Neutrophil (primary cell): Measurements from ENCODE around the gene ZNF784.

ENCODE experiments used
- H3K27ac ChIP-seq: fragments of 200-600 bp; sonication (generic); 2 replicates; pipeline ENCODE4 v1.5.1; 2016; ENCODE audit warnings: mild to moderate bottlenecking, moderate library complexity
- H3K27me3 ChIP-seq: fragments of 200-600 bp; sonication (generic); 2 replicates; pipeline ENCODE4 v1.6.0; 2016; ENCODE audit warnings: mild to moderate bottlenecking
- H3K36me3 ChIP-seq: fragments of 200-600 bp; sonication (generic); 2 replicates; pipeline ENCODE4 v1.5.1; 2017
- H3K4me1 ChIP-seq, 2 experiments: fragments of 200-600 bp in 1 of 2; sonication (generic) in 1 of 2; 1 replicate in 1 of 2; 2 replicates in 1 of 2; pipeline versions ENCODE4 v1.5.1 to v1.6.1; 2013 to 2016; ENCODE audit warnings: low read depth in 1 of 2, low read length in 1 of 2, mild to moderate bottlenecking in 1 of 2, moderate library complexity in 1 of 2; ENCODE audit not compliant: control insufficient read depth in 1 of 2, insufficient read depth in 1 of 2
- H3K4me3 ChIP-seq, 2 experiments: fragments of 200-600 bp in 1 of 2; sonication (generic) in 1 of 2; 1 replicate in 1 of 2; 2 replicates in 1 of 2; pipeline ENCODE4 v1.5.1; 2013 to 2016; ENCODE audit warnings: low read depth in 1 of 2, low read length in 1 of 2, mild to moderate bottlenecking in 1 of 2, moderate library complexity in 1 of 2
- H3K9me3 ChIP-seq: fragments of 200-600 bp; sonication (generic); 2 replicates; pipeline ENCODE4 v1.5.1; 2016
- TF ChIP-seq, protein P1 (sequence below): fragments of 200-600 bp; sonication (generic); IDR thresholded peaks from 2 replicates; pipeline ENCODE4 v1.5.1; 2016; ENCODE audit warnings: antibody characterized with exemption

The ZNF784 gene, protein sequence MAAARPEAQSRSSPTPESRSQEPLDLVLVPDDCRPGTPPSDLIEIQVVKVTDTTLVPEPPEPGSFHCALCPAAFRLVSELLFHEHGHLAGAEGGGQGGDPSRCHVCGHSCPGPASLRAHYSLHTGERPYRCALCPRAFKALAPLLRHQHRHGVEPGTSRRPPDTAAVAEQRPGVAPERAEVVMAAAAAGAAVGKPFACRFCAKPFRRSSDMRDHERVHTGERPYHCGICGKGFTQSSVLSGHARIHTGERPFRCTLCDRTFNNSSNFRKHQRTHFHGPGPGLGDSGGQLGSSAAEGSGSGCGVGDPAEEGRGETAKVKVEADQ

DNA sequence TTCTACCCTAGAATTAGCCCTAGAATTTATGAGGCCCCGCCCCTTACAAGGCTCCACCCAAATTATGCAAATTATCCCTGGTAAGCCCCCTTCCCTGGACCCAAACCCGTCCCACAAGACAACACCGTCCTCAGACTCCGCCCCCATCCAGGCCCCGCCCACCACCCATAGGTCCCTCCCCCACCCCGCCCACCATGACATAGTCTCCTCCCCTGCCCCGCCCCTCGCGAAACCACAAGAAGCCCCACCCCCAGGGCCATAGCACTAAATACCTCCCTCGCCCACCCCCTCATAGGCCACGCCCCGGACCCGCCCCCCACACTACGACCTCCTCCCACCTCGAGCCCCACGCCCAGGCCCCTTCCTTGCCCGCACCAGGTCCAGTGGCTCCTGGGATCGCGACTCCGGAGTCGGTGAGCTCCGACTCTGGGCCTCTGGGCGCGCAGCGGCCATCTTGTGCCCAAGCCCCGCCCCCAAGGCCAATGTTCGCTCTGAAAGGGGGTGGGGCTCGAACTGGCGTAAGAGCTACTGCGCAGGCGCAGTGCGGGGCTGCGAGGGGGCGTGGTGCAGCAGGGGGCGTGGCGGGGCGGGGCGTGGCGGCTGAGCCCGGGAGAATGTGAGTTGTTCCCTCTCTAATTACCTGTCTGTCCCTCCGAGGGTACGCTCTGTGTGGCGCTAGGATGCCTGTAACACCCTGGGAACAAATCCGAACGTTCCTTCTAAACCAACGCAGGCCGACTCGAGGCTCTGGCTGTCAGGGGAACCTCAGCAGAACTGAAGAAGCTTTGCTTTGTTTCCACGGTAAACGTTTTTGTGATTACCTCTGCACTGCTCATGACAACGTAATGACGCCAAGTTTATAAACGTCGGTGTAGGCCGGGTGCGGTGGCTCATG lies at the start of gene ZNF784:
TSS of gene ZNF784 (minus strand) at position 458 of the 895 bp plus-strand sequence. CDS start at position 453, 5 bp downstream.
- H3K27ac ChIP-seq: peak within 1 kb of the TSS; percentile 96
- H3K27me3 ChIP-seq: no peaks in the 10 kb centered on the region
- peak within 1 kb of the TSS; percentile 66 to 79 for H3K4me3 ChIP-seq
- peaks cover 55 to 59% of the 10 kb centered on the region in 2 experiments for H3K4me1 ChIP-seq
- TF ChIP-seq, protein P1, sequence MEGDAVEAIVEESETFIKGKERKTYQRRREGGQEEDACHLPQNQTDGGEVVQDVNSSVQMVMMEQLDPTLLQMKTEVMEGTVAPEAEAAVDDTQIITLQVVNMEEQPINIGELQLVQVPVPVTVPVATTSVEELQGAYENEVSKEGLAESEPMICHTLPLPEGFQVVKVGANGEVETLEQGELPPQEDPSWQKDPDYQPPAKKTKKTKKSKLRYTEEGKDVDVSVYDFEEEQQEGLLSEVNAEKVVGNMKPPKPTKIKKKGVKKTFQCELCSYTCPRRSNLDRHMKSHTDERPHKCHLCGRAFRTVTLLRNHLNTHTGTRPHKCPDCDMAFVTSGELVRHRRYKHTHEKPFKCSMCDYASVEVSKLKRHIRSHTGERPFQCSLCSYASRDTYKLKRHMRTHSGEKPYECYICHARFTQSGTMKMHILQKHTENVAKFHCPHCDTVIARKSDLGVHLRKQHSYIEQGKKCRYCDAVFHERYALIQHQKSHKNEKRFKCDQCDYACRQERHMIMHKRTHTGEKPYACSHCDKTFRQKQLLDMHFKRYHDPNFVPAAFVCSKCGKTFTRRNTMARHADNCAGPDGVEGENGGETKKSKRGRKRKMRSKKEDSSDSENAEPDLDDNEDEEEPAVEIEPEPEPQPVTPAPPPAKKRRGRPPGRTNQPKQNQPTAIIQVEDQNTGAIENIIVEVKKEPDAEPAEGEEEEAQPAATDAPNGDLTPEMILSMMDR: peak; percentile 29
- H3K9me3 ChIP-seq: no peaks in the 10 kb centered on the region
- H3K36me3 ChIP-seq: peaks cover 9% of the 10 kb centered on the region

DNA sequence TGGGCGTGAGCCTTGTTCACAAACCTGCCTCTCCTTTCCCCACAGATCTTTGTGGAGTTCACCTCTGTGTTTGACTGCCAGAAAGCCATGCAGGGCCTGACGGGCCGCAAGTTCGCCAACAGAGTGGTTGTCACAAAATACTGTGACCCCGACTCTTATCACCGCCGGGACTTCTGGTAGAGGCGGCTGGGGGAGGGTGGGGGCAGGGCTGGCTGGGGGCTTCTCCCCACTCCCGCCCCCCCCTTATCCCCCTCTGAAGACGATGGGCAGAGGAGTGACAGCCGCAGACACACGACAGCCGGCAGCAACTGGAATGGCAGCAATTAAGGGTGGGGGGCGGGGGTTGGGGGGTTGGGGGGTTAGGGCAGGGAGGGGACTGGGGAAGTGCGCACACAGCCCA lies 49.5 kb upstream of the ZNF784 start:
- peaks cover 52% of the 10 kb centered on the region for H3K36me3 ChIP-seq
- peaks cover 35% of the 10 kb centered on the region in 2 experiments for H3K4me1 ChIP-seq
- no peaks in the 10 kb centered on the region for H3K9me3 ChIP-seq
- no peak overlapping the region for H3K4me3 ChIP-seq
- H3K27ac ChIP-seq: peak overlapping the region; percentile 95
- TF ChIP-seq, protein P1: no peak
- no peaks in the 10 kb centered on the region for H3K27me3 ChIP-seq

DNA sequence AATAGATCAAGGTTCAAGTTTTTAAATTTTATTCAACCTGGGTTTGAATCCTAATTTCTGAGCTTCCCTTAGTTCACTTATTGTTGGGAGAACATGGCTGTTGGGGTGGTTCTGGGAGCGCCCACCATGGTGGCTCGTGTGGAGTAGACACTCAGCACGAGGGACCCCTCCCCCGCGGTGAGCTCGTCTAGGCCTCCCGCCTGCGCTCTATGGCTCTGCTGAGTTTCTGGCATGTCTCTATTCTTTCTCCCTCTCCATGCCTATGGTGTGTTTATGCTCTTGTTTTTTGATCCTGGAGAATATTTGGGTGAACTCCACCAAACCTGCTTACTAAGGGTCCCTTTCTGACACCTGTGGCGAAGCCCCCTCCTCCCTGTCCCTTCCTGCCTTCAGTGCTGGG lies 49.1 kb upstream of the ZNF784 start:
- Histone ChIP-seq H3K36me3 (peaks cover 52% of the 10 kb centered on the region), H3K9me3 (no peaks in the 10 kb centered on the region), H3K27me3 (no peaks in the 10 kb centered on the region), H3K4me3 (no peak overlapping the region), H3K27ac (peak overlapping the region; percentile 95), H3K4me1 (peaks cover 35% of the 10 kb centered on the region in 2 experiments)
- TF ChIP-seq, protein P1: no peak

DNA sequence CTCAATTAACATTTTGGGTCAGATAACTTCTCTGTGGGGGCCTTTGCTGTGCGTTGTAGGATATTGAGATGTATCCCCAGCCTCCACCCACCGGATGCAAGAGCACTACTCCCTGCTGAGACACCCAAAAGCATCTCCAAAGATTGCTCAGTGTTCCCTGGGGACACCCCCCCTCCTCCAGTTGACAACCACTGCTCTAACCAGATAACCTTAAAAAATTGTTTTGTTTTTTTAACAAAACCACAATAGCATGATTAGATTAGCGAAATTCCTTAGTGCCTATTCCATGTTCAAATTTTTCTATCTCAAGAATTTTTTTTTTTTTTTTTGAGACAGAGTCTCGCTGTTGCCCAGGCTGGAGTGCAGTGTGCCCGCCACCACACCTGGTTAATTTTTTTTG lies 48.1 kb upstream of the ZNF784 start:
- TF ChIP-seq, protein P1: no peak
- Histone ChIP-seq H3K27me3 (no peaks in the 10 kb centered on the region), H3K4me1 (peaks cover 25 to 27% of the 10 kb centered on the region in 2 experiments), H3K27ac (no peak overlapping the region), H3K9me3 (no peaks in the 10 kb centered on the region), H3K36me3 (peaks cover 53% of the 10 kb centered on the region), H3K4me3 (no peak overlapping the region)

DNA sequence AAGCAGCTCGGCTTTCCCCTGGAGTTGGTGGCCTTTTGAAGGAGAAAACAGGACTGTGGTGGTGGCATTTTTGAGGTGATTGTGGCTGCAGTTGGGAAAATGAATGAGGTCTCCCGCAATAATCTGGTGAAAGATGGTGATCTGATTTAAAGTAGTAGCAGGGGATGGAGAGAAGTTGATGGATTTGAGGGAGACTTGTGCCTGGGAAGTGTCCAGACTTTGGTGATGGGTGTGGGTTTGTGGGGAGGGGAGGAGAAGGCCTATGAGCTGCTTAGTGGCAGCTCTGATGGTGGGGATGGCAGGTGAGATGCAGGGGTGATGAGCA lies 46.6 kb upstream of the ZNF784 start:
- Histone ChIP-seq H3K36me3 (peaks cover 67% of the 10 kb centered on the region), H3K27me3 (no peaks in the 10 kb centered on the region), H3K4me1 (peaks cover 11 to 13% of the 10 kb centered on the region in 2 experiments), H3K27ac (no peak overlapping the region), H3K4me3 (no peak overlapping the region), H3K9me3 (no peaks in the 10 kb centered on the region)
- TF ChIP-seq, protein P1: no peak
